Measurements from ENCODE around the gene NRBP1.

NRBP1 gene

GRCh38 chr2:27435628-27436027 is 7.2 kb downstream of the NRBP1 start:
- no peak for DNase-seq (ENCODE audit: low read depth in 1 of 2, low spot score in 1 of 2)
- TF ChIP-seq REST (IDR thresholded peaks at IDR 0.05; ENCODE audit: insufficient replicate concordance, low read depth) (no peak), CTCF (IDR thresholded peaks at IDR 0.05; ENCODE audit: insufficient read depth, low read length) (no peak), SPI1 (IDR thresholded peaks at IDR 0.05; ENCODE audit: borderline replicate concordance, low read depth) (no peak), POLR2AphosphoS5 (IDR thresholded peaks at IDR 0.05; ENCODE audit: low read depth) (no peak), GABPA (IDR thresholded peaks at IDR 0.05; ENCODE audit: low read depth) (no peak)
- Histone ChIP-seq H3K27ac (replicated peaks) (no peak overlapping the region), H3K27me3 (ENCODE audit: insufficient read depth, poor library complexity, severe bottlenecking) (no peaks in the 10 kb centered on the region), H3K4me3 (replicated peaks; ENCODE audit: insufficient read depth, low read length) (no peak overlapping the region)

GRCh38 chr2:27441226-27441926 is 12.9 kb downstream of the NRBP1 start:
- no peaks in the 10 kb centered on the region for H3K27me3 ChIP-seq (ENCODE audit: insufficient read depth, poor library complexity, severe bottlenecking)
- H3K27ac ChIP-seq (replicated peaks), result no peak overlapping the region
- H3K4me3 ChIP-seq (replicated peaks; ENCODE audit: insufficient read depth, low read length), result no peak overlapping the region
- no peak for TF ChIP-seq REST (IDR thresholded peaks at IDR 0.05; ENCODE audit: insufficient replicate concordance, low read depth)
- no peak for TF ChIP-seq SPI1 (IDR thresholded peaks at IDR 0.05; ENCODE audit: borderline replicate concordance, low read depth)
- no peak for TF ChIP-seq CTCF (IDR thresholded peaks at IDR 0.05; ENCODE audit: insufficient read depth, low read length)
- no peak for TF ChIP-seq GABPA (IDR thresholded peaks at IDR 0.05; ENCODE audit: low read depth)
- no peak for TF ChIP-seq POLR2AphosphoS5 (IDR thresholded peaks at IDR 0.05; ENCODE audit: low read depth)
- DNase-seq (ENCODE audit: low read depth in 1 of 2, low spot score in 1 of 2), result no peak

GRCh38 chr2:27441958-27442919 is 13.8 kb downstream of the NRBP1 start, which contains the start of gene KRTCAP3:
TSS of gene KRTCAP3 (plus strand) at chr2:27442381. CDS start at chr2:27442413, 32 bp downstream.
- no peak for TF ChIP-seq REST (IDR thresholded peaks at IDR 0.05; ENCODE audit: insufficient replicate concordance, low read depth)
- Histone ChIP-seq H3K4me3 (replicated peaks; ENCODE audit: insufficient read depth, low read length) (no peak within 1 kb of the TSS), H3K27me3 (ENCODE audit: insufficient read depth, poor library complexity, severe bottlenecking) (no peaks in the 10 kb centered on the region), H3K27ac (replicated peaks) (no peak within 1 kb of the TSS)
- DNase-seq (ENCODE audit: low read depth in 1 of 2, low spot score in 1 of 2), result no peak

Measured in HL-60 (cell line).